Retina (tissue), 1 donor: ENCODE measurements around the gene HMX2.

Experiments used
- DNase-seq: peaks from one replicate; pipeline ENCODE4 v3.0.0-alpha.2; 2016

HMX2 gene, protein sequence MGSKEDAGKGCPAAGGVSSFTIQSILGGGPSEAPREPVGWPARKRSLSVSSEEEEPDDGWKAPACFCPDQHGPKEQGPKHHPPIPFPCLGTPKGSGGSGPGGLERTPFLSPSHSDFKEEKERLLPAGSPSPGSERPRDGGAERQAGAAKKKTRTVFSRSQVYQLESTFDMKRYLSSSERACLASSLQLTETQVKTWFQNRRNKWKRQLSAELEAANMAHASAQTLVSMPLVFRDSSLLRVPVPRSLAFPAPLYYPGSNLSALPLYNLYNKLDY

DNA sequence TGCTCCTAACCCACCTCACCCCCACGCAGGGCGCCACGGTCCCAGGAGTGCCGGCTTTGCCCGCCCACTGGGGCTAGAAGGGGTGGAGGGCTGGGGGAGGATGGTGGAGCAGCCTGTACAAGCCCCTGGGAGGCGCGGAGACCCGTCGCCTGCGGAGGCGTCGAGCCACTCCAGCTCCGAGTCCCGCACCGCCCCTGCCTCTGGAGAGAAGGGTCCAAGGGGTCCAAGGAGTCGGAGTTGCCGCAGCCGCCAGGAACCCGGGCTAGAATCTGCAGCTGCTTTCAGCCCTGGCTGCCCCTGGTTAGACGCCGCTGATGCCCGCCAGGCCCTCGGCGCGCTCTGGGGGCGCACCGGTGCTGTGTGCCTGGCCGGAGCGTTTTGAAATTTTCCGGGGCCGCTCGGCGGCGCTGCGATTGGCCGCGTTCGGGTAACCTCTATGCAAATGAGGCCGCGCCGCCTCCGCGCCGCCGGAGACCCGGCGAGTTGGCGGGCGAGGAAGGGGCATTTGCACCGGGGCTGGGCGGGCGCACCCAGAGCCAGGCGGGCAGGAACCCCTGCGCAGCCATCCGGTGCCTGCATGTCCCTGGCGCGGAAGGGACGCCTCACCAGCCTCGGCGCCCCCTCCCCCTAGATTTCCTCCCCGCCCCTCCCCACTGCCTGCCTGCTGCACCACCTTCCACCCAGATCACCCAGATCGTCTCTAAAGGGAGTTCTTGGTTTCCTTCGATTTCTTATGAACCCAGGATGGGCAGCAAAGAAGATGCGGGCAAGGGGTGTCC is at the start of gene HMX2:
Gene HMX2, plus strand, starts transcription at position 502 of the 779 bp plus-strand sequence. Its CDS starts 243 bp downstream, at position 745.
- peak; percentile 66 for DNase-seq

DNA sequence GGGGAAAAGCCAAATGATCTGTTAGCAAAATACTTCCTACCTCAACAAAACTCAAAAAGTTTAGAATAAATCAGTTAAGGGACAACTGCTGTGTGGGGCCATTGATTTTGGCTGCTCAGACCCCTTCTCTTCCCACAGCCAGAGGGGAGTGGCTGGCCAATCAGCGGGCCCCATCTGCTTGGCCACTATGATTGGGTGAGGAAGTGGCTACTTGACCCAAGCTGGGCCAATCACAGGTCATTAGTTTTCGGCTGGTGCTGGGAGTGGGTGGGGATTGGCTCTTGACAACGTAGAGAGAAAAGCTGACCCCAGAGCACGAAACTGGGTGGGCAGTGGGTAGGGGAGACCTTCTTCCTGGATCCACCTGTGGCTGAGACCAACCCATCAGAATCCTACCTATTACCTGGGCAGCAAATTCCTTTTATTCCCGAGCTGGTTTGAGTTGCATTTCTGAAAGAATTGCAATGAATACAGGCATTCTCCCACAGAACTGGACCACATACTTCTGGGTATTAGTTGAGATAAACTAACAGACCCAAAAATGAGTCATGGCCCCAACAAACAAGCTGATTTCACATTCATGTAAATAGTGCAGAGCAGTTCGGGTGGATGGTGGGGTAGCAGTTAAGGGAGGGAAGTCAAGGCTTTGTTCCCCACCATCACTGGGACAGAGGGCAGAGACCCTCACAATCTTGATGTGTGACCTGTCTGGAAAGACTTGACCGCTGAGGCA is 47.7 kb upstream of the HMX2 start:
- no peak for DNase-seq

DNA sequence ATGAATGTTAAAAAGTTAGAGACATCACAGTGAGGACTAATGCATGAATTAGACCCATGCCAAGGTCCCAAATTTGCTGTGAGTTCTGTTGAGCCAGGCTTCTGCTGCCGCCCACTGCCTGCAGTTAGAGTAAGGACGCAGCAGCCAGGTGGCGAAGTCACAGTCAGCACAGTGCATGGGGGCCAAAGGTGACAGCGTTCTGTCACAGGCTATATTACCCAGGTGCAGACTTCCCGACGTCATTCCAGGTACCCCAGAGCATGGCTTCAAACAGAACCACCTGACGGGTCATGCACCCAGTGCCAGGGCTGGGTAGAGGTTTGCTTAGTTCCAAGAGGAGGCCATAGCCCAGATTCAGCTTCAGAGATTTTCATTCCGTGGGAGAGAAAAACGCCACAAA is 46.1 kb upstream of the HMX2 start:
- no peak for DNase-seq

DNA sequence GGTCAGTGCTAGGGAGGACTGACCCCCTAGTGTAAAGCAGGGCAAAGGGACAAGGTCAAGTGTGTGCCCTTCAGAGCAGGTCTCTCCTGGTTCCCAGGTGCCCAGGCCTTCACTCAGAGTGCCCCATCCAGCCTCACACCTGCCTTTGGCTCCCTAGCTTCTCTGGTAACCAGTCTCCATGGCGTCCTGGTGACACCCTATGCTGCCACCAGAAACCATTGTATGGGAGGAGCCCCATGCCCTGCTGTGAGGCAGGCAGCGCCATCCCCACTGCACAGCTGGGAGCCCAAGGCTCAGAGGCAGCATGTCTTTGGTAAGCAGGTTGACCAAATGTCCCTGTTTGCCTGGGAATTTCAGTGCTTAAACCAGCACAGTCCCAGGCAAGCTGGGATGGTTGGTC is 45.3 kb upstream of the HMX2 start:
- no peak for DNase-seq

DNA sequence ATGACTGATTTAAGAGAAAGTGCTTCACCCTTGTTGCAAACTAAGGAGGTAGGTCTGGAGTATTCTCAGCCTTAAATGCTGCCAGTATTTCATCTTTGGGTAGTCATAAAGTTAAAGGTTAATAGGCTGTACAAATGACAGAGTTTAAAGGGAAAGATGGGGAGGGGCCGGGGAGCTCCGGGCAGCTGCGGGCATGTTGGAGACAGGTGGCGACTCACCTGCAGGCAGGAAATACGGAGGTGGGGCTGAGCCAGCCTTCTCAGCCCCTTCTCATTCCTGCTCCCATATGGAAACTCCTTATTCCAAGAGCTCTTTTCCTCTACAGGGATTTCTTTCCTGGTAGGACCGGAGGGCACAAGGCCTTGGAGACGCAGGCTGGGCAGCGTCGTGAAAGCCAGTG is 44.0 kb upstream of the HMX2 start:
- no peak for DNase-seq

DNA sequence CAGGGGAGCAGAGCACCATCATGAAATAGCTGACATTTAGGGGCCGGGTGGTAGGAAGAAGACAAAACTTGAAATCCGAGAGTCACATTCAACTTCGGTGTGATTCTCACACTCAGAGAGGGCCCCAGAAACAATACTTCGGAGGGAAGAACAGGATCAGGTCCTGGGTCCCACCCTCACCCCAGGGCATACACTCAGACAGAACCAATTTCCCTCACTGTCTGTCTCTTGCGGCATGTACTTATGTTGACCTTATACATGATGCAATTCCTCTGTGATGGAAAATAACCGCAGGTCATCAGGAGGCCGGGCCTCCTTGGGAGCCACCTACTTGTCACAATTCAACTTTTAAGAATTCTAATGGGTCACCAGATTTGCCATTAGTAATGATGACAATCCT is 38.5 kb upstream of the HMX2 start:
- DNase-seq: no peak

DNA sequence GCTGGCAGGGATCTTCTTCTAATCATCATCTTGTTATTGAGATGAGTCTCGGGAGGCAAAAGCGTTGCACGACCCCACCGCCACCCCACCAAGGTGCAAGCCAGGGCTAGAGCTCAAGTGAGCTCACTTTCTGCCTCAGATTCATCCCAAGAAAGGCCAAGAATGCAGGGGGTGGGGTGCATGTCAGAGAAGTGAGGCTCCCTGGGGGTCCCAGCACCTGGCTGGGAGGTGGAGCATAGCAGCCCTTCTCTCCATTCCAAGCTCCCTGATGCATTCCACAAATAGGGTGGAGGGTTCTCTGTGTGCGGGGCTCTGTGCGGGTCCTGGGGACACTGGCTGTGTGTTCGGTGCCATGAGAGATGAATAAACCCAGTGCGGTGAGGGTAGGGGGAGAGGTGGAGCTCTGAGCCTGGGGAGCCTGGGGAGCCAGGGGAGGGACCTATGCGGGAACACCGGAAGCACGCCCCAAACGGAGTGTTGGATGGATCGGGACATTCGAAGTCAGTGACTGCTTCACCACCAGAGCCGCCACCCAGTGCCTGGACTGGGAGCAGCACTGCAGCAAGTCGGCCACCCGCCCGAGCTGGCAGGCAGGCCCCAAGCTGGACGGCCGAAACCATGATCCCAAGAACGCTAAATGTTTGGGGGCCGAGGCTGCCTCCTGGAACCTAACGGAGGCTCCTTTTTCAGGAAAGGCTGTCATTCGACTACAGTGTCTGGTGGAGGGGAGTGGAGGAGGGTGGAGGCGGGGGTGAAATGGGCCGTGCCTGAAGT is 30.1 kb upstream of the HMX2 start:
- DNase-seq: peak; percentile 34

DNA sequence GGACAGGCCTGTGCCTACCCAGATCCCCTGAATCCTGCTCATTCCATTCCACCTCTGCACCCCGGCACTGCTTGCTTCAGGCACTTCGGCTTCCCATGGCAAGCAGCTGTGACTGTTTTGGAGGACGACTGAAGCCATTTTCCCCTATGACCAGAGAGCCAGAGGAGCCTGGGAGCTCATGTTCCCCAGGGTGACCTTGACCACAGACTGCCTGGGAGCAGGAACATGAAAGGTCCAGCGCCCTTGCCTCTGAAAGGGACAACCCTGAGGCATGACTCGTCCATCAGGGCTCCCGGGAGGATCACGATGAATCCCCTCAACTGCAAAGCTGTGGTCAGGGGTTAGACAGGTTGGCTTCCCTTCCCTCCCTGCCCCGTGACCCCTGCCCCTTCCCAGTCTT is 28.9 kb upstream of the HMX2 start:
- peak; percentile 29 for DNase-seq

DNA sequence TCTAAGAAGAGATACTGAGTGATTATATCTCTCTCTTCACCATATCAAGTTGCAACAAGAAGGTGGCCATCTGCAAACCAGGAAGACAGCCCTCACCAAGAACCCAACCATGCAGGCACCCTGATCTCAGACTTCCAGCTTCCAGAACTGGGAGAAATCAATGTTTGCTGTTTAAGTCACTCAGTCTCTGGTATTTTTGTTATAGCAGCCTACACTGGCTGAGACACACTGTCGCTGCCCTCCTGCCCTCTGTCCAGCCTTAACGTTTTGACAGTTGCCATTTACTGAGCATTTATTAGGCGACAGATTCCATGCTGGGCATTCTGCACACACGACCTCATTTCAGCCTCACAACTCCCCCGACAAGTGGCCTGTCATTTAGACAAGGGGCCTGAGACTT is 21.7 kb upstream of the HMX2 start:
- DNase-seq: no peak

DNA sequence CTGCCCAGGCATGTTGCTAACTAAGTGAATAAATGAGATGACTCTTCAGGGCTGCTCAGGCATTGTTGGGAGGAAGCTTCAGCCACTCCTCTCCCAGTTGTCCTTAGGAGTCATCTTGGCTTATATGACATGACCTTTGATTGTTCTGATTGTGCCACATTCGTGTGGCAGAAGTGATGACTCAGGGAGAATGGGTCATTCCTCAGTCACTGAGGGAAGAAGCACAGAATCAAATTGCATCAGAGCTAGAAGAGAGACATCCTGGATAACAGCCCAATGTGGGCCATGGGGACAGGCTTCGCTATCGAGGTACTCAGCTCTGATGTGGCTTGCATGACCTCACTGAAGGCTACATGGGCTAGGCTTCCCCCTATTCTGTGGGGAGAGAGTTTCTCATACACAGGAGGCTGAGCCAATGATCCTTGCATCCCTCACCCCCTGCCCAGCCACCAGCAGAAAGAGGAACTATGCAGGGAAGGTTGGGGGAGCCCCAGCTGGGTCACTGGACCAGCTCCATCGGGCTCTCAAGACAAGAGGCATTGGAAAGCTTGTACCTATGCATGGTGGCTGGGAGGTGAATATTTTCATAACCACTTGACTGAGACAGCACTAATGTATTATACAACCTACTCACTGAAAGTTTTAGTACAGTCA is 18.2 kb upstream of the HMX2 start:
- no peak for DNase-seq

DNA sequence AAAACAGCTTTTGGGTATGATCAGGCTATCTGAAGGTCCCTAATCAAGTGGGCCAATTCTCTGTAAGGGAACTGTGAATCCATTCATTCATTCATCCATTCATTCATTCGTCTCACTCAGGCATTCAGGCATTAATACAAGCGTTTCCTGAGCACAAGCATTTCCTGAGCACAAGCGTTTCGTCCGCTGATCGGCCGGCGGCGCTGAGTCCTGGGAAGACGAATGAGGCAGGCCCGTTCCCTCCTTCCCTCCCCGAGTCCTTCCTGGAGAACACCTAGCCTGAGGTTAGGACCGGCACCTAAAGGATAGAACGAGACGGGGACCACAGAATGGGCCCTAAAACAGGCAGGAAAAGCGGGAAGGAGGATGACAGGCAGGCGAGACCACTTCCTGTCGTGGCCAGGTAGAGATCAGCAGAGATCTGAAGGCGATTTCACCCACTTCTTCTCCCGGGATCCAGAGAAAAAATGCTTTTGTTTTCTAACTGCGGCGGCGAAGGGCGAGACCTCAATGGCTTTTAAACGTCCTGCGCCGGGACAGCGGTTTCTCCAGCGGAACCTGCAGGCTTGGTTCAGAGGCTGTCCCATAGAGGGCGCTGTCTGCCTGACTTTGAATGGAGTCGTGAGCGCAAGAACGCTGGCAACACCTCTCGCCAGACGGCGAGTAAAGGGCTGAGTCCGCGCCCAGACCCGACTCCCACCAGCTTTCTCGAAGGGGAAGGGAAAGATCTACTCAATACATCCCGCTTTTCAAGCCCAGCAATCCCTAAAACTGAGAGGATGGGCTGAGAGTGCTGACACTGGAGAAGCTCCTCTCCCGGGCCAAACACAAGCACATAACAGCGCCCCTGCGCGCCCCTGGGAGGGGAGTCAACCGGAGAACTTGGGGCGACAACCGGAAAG is 15.1 kb upstream of the HMX2 start:
- DNase-seq: peak; percentile 92

DNA sequence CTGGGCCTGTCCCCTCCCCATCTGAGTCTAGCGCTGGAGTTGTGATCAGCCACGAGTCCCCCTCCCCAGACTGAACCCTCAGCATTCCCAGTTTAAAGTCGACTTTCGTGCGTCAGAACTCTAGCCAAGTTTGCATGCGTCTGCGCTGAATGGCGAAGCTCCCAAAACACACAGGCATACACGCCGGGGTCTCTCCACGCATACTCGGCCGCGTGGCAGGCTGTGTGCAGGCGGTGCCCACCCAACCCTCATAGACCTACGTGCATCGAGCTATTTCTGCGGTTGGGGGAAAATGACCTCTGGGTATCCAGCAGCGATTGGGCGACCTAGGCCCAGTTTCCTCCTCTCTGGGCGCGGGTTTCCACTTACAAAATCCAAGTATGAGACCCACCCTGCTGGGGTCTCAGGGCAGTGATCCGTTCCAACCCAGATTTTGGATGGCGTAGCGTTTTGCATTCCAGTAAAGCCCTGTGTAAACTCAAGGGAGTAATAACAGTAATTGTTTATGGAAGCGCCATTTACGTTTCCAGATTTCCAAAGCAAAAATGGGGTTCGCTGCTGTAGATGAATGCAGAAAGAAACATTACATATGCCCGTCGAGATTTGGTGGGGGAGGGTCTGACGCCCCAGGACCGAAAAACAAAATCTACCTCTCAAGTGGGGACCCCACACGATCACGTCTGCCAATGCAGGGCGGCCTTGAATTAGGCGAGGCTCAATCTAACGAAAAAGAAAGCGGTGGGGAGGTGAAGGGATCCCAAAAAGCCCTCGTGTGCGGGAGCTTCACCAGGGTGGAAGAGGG is 14.2 kb upstream of the HMX2 start:
- DNase-seq: peak; percentile 44

DNA sequence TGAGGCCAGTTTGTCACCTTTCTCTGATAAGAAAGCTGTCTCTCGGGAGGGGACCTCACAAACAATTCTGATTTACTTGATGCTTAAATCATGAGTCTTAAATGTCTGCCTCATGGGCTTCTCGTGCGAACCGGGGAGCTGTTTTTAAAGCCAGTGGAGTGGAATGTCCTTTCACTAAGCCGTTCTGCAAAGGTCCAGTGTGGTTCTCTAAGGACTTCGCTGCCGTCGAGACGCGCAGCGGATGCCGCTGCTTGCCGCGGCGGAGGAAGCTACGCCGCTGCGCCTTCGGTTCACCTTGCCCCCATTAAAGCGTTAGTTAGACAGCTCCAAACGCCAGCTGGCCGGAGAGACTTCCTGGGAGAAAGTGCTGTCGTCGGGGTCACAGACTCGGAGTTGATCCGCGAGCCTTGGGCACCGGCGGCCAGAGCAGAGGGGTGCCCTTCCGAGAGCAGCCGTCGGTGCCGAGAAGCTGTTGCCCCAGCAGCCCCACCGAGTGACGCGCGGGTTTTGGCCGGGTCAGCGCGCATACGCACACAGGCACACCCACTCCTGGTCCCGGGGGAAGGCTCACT is 13.5 kb upstream of the HMX2 start:
- DNase-seq: peak; percentile 72

DNA sequence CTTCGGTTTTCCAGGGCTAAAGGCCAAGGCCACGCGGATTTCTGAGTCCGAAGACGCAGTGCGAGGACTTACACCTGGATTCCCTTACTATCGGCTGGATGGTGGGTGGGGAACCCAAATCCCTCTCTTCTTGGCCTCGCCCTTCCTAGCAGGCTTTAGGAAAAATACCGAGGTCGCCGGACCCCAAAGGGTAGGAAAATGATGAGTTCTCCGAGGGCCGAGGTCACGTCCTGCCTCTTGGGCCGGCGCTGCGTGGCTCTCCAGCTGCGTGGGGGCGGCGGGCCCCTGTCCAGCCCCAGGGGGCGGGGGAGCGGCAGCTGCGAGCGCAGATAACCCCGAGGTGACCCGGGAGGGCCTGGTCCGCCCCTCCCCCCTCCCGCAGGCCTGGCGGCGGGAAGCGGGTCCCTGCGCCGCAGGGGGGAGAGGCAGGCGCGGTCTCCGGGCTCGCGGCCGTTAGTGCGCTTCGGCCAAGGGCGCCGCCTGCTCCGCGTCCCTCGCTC is 13.0 kb upstream of the HMX2 start:
- no peak for DNase-seq

DNA sequence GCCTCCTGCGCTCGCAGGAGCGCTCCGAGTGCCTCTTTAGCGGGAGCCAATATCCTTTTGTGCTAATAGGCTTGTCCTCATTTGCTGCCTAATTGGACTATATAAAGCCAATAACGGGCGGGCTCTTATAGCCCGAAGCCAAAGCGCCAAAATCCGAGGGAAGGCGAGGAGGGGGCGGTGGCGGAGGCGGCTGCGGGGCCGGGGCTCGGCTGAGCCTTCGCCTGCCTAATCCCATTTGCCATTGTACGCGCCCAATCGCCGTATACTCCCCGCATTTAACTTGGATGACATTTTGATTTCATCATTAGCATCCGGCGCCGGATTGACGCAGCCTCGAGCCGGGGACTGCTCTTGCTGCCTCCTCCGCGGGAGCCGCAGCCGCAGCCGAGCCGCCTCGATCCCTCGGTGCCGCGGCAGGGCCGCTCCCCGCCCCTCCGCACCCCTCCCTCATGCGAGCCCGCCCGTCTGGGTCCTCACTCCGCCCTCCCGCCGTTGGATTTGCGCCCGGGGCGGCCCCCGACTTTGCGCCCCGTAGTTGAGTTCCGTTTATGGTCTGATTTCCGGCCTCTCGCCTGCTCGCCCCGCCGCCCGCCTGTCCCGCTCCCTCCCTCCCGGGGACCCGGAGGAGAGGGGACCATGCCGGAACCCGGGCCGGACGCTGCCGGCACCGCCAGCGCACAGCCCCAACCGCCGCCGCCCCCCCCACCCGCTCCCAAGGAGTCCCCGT is 12.4 kb upstream of the HMX2 start, which contains the start of gene HMX3:
Gene HMX3, plus strand, starts transcription at position 556 of the 727 bp plus-strand sequence. Its CDS starts 81 bp downstream, at position 637.
- DNase-seq: peak; percentile 84

DNA sequence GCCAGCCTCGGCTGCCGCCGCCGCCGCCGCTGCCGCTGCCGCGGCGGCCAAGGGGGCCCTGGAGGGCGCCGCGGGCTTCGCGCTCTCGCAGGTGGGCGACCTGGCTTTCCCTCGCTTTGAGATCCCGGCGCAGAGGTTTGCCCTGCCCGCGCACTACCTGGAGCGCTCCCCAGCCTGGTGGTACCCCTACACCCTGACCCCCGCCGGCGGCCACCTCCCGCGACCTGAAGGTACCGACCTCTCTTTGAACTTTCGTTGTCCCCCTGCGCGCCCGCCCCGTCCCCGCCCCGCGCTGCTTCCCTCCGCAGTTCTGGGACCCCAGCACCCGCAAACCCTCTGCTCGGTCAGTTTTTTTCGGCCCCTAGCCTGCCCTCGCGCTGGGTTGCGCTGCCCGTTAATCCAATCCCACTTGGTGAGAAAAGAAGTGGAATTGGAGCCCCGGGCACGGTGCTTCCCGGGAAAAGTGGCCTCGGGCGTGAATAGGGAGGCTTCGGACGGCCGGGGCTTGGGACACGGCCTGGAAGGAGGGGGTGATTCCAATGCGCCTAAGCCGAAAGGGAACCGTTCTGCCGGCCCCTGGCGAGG is 11.6 kb upstream of the HMX2 start:
- DNase-seq: peak; percentile 81

DNA sequence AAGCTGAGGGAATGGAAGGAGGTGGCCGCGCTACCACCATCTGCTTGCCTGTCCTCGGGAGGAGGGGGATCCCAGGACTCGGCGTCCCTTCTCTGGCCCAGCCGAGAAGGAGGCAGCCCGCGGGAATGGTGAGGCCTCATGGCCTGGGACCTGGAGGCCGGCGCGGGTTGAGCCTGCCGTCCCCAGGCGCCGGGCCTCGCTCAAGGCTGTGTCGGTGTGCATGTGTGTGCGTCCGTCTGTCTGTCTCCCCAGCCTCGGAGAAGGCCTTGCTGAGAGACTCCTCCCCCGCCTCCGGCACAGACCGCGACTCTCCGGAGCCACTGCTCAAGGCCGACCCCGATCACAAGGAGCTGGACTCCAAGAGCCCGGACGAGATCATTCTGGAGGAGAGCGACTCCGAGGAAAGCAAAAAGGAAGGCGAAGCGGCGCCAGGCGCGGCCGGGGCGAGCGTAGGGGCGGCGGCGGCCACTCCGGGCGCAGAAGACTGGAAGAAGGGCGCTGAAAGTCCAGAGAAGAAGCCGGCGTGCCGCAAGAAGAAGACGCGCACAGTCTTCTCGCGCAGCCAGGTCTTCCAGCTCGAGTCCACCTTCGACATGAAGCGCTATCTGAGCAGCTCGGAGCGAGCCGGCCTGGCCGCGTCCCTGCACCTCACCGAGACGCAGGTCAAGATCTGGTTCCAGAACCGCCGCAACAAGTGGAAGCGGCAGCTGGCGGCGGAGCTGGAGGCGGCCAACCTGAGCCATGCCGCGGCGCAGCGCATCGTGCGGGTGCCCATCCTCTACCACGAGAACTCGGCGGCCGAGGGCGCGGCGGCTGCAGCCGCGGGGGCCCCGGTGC is 10.9 kb upstream of the HMX2 start:
- DNase-seq: peak; percentile 87

DNA sequence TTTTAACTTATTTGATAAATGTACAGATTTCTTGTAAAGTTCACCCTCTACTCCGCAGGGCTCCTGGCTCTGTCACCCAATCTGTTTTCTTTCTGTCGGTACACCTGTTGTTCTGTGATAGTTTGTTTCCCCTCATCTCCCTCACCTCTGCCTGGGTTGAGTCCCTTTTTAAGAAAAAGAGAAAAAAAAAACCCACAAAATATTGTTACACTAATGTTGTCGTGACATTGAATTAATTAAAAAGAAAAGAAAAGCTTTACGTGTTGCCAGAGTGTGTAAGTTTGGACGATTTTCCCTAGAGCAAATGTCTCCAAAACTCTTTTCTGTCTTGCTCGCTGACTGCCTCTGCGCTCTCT is 8.8 kb upstream of the HMX2 start:
- DNase-seq: no peak
